Muscle layer of duodenum (tissue), 2 donors: ENCODE measurements around the gene C3orf20.

ENCODE experiments used
- H3K27ac ChIP-seq: one replicate; pipeline ENCODE4 v1.7.0; 2013; ENCODE audit warnings: mild to moderate bottlenecking, low read length
- H3K27me3 ChIP-seq: one replicate; pipeline ENCODE4 v1.7.0; 2013; ENCODE audit warnings: low read depth, mild to moderate bottlenecking, control low read depth, low read length
- H3K36me3 ChIP-seq, 2 donors: one replicate each; pipeline ENCODE4 v1.7.0; 2013; ENCODE audit warnings: low read length in 2 of 2, control low read depth in 1 of 2, mild to moderate bottlenecking in 1 of 2; ENCODE audit not compliant: insufficient read depth in 2 of 2, control insufficient read depth in 1 of 2
- H3K4me1 ChIP-seq, 2 donors: one replicate each; pipeline ENCODE4 v1.7.0; 2013; ENCODE audit warnings: low read length in 2 of 2, mild to moderate bottlenecking in 2 of 2, control low read depth in 1 of 2, moderate library complexity in 1 of 2; ENCODE audit not compliant: insufficient read depth in 2 of 2, control insufficient read depth in 1 of 2
- H3K4me3 ChIP-seq, 2 donors: one replicate each; pipeline ENCODE4 v1.7.0; 2013; ENCODE audit warnings: low read length in 2 of 2, low read depth in 1 of 2, mild to moderate bottlenecking in 1 of 2
- H3K9me3 ChIP-seq, 2 donors: one replicate each; pipeline ENCODE4 v1.7.0; 2013; ENCODE audit warnings: low read length in 2 of 2, control low read depth in 1 of 2, mild to moderate bottlenecking in 1 of 2; ENCODE audit not compliant: control insufficient read depth in 1 of 2
- donor health status: healthy.

C3orf20 gene

DNA sequence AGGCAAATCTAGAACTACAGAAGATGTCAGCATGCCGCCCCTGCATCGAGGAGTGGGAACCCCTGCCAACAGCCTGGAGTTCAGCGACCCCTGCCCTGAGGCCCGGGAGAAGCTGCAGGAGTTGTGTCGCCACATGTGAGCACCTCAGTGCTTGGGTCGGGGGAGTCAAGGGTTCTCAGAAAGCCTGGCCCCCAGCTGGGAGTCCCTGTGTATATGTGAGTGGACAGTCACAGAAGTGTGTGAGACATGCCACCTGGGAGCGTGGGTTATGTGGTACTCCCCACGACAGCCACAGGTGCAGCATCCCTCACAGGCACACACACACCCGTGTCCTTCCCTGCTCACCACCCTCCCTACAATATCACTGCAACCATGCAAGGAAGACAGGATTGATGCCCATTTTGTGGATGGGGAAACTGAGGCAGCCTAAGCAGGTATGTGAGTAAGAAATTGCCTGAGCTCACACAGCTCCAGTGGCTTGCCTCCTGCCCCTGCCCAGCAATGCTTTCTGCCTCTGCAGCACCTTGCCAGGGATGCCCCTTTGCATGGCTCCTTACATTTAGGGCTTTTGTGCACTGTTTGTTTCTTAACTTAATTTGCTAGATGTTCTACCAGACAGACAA, 28.3 kb downstream of the C3orf20 start:
- no peaks in the 10 kb centered on the region for H3K4me1 ChIP-seq
- no peaks in the 10 kb centered on the region for H3K9me3 ChIP-seq
- no peaks in the 10 kb centered on the region for H3K27me3 ChIP-seq
- H3K27ac ChIP-seq: no peak overlapping the region
- no peaks in the 10 kb centered on the region for H3K36me3 ChIP-seq
- H3K4me3 ChIP-seq: no peak overlapping the region

GRCh38 chr3:14703791-14704190, 28.9 kb downstream of the C3orf20 start:
- Histone ChIP-seq H3K9me3 (no peaks in the 10 kb centered on the region), H3K27me3 (no peaks in the 10 kb centered on the region), H3K36me3 (no peaks in the 10 kb centered on the region), H3K27ac (no peak overlapping the region), H3K4me1 (no peaks in the 10 kb centered on the region), H3K4me3 (no peak overlapping the region)

GRCh38 chr3:14706096-14706495, 31.2 kb downstream of the C3orf20 start:
- no peaks in the 10 kb centered on the region for H3K4me1 ChIP-seq
- no peak overlapping the region for H3K4me3 ChIP-seq
- no peak overlapping the region for H3K27ac ChIP-seq
- H3K9me3 ChIP-seq: no peaks in the 10 kb centered on the region
- H3K36me3 ChIP-seq: no peaks in the 10 kb centered on the region
- no peaks in the 10 kb centered on the region for H3K27me3 ChIP-seq

DNA sequence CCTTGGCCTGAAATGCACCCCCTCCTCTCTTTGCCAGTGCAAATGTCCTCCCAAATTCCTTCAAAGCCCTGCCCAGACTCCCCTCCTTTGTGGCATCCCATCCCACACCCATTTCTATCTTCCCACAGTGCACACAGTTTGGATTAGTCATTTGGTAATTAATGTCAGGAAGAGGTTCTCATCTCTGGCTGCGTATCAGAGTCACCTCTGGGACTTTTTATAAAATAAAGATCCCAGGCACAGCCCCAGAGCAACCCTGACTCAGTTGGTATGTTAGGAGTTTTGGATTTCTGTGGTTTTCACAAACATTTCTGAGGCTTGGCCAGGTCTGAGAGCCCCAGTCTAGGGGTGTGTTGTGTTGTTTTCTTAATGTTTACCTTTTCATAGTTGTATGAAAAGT, 41.6 kb downstream of the C3orf20 start:
- peaks cover 0 to 7% of the 10 kb centered on the region in 2 donors for H3K9me3 ChIP-seq
- H3K36me3 ChIP-seq: no peaks in the 10 kb centered on the region
- H3K4me3 ChIP-seq: no peak overlapping the region
- H3K4me1 ChIP-seq: no peaks in the 10 kb centered on the region
- H3K27me3 ChIP-seq: no peaks in the 10 kb centered on the region
- H3K27ac ChIP-seq: no peak overlapping the region

GRCh38 chr3:14717307-14717706, 42.4 kb downstream of the C3orf20 start:
- Histone ChIP-seq H3K9me3 (peaks cover 0 to 7% of the 10 kb centered on the region in 2 donors), H3K4me1 (no peaks in the 10 kb centered on the region), H3K27ac (no peak overlapping the region), H3K4me3 (no peak overlapping the region), H3K36me3 (no peaks in the 10 kb centered on the region), H3K27me3 (no peaks in the 10 kb centered on the region)

DNA sequence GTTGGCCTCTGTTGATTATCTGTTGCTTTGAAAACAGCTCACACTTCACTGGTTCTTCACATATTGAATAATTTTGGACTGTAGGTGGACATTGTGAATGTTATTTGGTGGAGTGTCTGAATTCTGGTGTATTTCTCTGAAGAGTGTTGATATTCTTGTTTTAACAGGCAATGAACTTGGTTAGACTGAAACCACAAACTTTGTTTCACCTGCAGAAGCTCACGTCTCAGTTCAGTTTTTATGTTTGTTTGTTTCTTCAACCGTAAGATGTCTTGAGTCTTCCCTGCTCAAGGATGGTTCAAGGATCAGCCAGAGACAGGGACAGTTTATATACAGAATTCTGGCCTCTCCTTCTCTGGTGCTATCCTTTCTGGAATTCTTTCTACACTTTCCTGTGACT, 43.6 kb downstream of the C3orf20 start:
- Histone ChIP-seq H3K9me3 (peaks cover 0 to 3% of the 10 kb centered on the region in 2 donors), H3K4me1 (no peaks in the 10 kb centered on the region), H3K27me3 (no peaks in the 10 kb centered on the region), H3K27ac (no peak overlapping the region), H3K36me3 (no peaks in the 10 kb centered on the region), H3K4me3 (no peak overlapping the region)

DNA sequence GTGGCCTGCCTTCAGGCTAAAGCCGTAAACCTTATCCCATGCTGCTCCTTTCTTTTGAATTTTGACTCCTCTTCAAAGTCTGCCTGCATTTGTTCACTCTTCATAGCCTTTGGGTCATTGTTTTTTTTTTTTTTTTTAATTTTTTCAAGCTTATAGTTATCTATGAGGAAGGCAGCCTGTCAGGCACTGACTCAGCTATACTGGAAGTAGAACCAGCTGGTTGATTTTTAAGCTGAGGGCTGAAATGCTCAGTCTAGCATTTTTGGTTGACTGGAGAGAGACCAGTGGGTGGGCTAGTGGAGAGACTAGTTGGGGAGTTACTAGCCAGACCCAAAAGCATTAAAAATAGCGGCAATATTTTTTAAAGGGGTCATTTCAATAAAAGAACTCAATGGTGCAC, 44.1 kb downstream of the C3orf20 start:
- Histone ChIP-seq H3K36me3 (no peaks in the 10 kb centered on the region), H3K4me3 (no peak overlapping the region), H3K27ac (no peak overlapping the region), H3K9me3 (no peaks in the 10 kb centered on the region), H3K27me3 (no peaks in the 10 kb centered on the region), H3K4me1 (no peaks in the 10 kb centered on the region)

DNA sequence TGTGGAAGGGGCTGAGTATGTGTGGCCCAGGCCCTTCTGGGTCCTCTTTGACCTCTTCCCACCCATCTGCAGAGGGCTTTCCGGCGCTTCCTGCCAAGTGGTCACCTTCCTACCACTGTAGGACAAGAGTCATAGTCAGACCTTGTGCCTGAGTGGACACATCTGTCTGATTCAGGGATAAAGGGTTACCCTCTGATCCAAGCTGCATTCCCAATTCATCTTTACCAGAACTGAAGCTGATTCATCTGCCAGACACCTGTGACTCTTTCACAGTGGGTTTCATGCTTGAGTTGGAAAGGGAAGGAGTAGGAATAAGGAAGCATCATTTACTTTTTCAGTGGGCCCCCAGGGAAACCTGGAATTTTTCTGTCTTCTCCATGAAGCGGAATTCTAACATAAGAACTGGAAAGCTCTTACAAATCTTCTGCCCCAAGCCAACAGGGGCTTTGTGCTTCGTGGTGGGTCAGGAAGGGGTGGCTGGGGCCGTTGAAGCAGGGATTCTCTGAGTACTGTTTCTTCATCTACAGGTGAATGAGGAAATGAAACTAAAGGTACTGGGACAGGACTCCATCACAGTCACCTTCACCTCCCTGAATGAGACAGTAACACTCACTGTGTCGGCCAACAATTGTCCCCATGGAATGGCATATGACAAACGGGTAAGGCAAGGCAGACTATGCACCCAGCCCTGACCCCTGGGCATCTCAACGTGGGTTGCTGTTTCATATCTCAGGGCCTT, 46.4 kb downstream of the C3orf20 start:
- Histone ChIP-seq H3K27me3 (no peaks in the 10 kb centered on the region), H3K4me3 (no peak overlapping the region), H3K9me3 (no peaks in the 10 kb centered on the region), H3K27ac (no peak overlapping the region), H3K36me3 (no peaks in the 10 kb centered on the region), H3K4me1 (peaks cover 0 to 16% of the 10 kb centered on the region in 2 donors)

GRCh38 chr3:14725013-14725412, 50.1 kb downstream of the C3orf20 start:
- H3K27ac ChIP-seq: no peak overlapping the region
- no peaks in the 10 kb centered on the region for H3K27me3 ChIP-seq
- H3K36me3 ChIP-seq: no peaks in the 10 kb centered on the region
- H3K4me1 ChIP-seq: peaks cover 0 to 24% of the 10 kb centered on the region in 2 donors
- no peak overlapping the region for H3K4me3 ChIP-seq
- H3K9me3 ChIP-seq: no peaks in the 10 kb centered on the region

DNA sequence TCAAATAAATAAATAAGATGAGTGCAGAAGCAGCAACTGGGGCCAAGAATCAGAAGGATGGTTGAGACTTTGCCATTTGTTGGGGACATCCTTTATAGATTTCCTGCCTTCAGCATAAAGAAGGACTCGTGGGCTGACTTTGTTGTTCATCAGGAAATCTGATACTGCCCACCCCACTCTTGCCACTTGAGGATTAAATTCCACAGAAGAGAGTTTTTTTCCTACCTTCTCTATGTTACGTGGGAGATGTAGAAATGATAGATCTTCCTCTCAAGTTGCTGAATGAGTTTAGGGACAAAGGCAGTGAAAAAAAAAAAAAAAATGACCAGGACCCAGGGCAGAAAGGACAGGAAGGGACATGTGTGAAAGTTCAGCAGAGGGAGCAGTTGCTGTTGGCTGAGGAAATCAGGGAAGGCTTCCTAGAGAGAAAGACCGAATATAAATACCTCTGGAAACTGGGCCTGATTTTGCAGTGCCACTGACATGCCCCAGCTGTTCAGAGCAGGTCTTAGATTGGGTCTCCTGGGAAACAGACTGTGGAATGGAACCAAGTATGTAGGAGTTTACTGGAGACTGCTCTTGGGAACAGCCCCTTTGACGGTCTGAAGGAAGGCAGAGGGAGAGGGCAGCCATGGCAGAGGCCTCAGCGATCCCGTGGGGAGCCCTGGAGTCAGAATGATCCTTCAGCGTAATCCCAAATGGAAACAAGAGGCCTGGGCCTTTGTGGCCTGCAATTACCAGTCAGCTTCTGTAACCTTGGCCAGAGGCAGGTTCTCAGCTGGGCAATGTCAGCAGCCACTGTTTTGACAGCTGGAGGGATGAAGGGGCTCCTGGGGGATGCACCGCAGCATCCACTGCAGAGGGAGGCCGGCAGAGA, 50.9 kb downstream of the C3orf20 start:
- no peak overlapping the region for H3K4me3 ChIP-seq
- H3K27me3 ChIP-seq: no peaks in the 10 kb centered on the region
- H3K9me3 ChIP-seq: no peaks in the 10 kb centered on the region
- H3K27ac ChIP-seq: no peak overlapping the region
- no peaks in the 10 kb centered on the region for H3K36me3 ChIP-seq
- H3K4me1 ChIP-seq: peaks cover 0 to 24% of the 10 kb centered on the region in 2 donors

- Histone ChIP-seq H3K9me3 (no peaks in the 10 kb centered on the region), H3K4me3 (no peak overlapping the region), H3K27ac (no peak overlapping the region), H3K4me1 (peaks cover 0 to 24% of the 10 kb centered on the region in 2 donors), H3K36me3 (no peaks in the 10 kb centered on the region), H3K27me3 (no peaks in the 10 kb centered on the region)
Observed at GRCh38 chr3:14726441-14726780, 51.5 kb downstream of the C3orf20 start.
